Nucleus accumbens (tissue), 56 donors: ENCODE measurements around the gene NECAB2.
"Not testable (repeated sequence)": the region's sequence is repeated elsewhere in the genome, so short reads cannot be mapped to it uniquely, and the experiment has no call there.

ENCODE experiments used
- DNase-seq, 56 donors: peaks; one replicate each; lab custom pipeline; 2025; lab: John Stamatoyannopoulos, UW

NECAB2 gene

DNA sequence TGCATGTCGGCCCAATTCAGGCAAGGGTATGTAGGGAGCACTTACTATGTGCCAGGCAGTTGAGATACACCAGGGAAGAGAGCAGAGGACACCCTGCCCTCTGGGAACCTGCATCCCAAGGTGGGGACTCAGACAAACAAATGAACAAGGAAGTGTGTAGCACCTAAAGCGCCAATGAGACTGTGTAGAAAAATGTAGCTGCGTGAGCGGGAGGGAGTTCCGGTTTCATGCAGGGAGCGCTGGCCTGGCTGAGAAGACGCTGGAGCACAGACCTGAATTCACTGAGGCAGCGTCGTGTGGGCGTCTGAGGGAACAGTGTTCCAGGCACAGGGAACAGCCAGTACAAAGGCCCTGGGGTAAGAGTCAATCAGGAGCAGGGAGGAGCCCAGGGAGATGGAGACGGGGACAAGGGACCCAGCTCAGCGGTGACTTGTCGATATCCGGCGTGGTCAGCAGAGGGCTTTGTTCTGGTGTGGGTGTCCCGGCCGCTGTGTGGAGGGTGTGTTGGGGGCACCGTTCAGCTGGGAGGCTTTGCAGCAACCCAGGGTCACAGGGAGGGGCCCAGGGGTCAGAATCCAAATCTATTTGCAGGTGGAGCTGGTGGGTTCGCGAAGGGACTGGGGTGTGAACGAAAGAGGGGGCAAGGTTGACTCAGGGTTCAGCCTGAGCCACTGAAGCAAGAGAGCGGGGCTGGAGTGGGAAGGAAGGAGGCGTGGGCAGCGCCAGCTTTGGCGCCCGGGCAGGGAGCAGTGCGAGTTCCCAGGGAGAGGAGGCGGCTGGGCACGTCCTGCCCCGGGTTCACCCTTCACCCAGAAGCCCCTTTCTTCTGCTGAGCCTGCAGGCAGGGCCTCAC, 32.8 kb upstream of the NECAB2 start:
- DNase-seq = no peak

DNA sequence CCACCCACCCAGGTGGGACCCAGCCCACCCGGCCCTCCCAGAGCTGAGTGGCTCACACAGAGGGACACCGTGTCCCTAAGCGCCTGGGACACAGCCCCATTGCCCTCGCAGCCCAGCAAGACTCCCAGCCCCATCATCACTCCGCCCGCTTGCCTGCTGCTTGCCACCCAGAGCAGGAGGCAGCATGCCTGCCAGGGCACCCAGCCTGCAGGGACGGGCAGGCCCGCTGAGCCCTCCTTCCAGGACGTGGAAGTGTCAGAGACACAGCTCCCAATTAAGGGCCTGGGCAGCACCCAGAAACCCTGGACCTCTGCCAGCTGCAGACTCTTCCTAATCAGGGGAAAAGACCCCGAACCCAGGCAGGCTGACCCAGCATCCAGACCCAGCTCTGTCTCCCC, 32.2 kb upstream of the NECAB2 start:
- no peak for DNase-seq

- DNase-seq = no peak
Observed at GRCh38 chr16:83936581-83937165, 31.4 kb upstream of the NECAB2 start.

DNA sequence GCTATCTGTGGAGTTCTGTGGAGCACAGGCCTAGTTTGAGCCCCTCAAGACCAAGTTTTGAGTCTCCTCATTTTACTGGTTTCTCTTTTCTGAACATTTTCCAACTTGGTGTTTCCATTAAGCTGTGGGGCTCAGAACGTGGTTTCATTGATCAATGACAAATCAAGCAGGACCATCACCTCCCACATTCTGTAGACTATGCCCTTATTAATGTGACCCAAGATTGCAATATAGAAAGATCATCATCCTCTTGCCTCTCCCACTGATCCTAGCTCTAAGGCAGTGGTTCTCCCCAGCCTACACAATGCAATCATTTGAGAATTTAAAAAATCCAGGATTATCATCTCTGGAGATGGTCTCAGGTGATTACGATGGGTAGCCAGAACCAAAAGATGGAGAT, 30.8 kb upstream of the NECAB2 start:
- DNase-seq = no peak

GRCh38 chr16:83937922-83938885, 29.8 kb upstream of the NECAB2 start:
- no peak for DNase-seq

DNA sequence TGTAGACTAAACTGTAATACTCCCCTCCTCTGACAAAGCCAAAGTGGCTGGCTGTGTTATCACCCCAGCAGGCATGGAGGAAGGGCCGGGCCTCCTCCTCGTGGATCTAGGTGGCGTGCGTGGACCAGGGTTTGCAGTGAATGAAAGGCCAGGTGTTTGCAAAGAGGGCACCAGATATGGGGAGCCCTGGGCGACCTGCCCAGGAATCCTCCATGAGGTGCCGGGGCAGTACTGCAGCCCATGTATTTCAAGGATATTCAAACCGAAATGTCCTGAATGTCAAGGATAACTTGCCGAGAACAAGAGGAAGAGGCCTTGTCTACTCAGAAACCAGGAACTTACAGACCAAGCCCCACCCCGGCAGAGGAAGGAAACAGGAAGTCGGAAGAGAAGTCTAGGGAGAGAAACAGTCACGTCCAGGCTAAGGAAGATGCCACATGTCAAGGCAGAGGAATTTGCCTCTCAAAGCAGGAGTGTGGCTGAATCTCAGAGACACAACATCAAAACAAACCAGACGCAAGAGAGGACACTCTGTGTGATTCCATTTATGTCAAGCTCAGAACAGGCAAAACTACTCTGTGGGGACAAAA, 28.7 kb upstream of the NECAB2 start:
- DNase-seq = no peak

- no peak for DNase-seq
Observed at GRCh38 chr16:83940119-83940518, 27.9 kb upstream of the NECAB2 start.

- DNase-seq = no peak
Observed at GRCh38 chr16:83940630-83941378, 27.2 kb upstream of the NECAB2 start.

DNA sequence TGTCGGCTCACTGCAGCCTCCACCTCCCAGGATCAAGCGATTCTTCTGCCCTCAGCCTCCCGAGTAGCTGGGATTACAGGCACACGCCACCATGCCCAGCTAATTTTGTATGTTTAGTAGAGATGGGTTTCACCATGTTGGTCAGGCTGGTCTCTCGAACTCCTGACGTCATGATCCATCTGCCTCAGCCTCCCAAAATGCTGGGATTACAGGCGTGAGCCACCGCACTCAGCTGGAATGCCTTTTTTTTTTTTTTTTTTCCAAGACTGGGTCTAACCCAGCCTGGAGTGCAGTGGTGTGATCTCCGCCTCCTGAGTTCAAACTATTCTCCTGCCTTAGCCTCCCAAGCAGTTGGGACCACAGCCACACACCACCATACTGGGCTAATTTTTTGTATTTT, 26.5 kb upstream of the NECAB2 start:
- not testable (repeated sequence) for DNase-seq

DNA sequence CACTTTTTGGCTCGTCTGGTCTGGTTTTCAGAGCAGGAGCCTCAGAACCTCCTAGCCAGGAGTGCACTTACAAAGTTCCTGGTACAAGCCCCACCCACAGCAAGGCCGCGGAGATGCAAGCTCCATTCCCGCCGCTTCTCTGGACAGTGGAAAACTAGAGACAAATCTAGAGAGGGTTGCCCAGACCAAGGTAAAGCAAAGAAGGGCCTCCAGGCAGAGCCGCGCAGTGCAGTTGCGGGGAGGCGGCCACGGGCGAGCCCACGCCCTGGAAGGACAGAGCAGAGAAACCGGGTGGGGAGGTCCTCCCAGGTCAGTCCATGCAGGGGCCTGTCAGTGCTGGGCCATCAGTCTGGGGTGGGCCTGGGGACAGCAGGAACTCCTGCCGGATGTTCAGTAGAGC, 26.0 kb upstream of the NECAB2 start:
- DNase-seq = no peak

- no peak for DNase-seq
Observed at GRCh38 chr16:83942815-83943515, 25.1 kb upstream of the NECAB2 start.

GRCh38 chr16:83943516-83944050, 24.5 kb upstream of the NECAB2 start:
- no peak for DNase-seq

DNA sequence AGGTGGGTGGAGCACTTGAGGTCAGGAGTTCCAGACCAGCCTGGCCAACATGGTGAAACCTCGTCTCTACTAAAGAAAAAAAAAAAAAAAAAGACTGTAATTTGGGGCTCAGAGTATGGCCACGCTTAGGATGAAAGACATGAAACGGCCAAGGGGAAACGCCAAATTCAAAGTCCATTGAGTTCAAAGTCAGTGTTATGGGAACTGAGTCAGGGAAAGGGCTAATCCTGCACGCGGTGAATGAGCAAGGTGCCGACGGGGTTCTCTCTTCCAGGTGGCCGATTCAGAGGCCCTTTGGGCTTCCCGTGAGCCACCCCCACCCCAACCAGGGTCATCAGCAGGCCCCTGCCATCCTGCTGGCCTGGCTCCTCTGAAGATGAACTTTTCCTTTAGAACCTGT, 22.5 kb upstream of the NECAB2 start:
- no peak for DNase-seq

DNA sequence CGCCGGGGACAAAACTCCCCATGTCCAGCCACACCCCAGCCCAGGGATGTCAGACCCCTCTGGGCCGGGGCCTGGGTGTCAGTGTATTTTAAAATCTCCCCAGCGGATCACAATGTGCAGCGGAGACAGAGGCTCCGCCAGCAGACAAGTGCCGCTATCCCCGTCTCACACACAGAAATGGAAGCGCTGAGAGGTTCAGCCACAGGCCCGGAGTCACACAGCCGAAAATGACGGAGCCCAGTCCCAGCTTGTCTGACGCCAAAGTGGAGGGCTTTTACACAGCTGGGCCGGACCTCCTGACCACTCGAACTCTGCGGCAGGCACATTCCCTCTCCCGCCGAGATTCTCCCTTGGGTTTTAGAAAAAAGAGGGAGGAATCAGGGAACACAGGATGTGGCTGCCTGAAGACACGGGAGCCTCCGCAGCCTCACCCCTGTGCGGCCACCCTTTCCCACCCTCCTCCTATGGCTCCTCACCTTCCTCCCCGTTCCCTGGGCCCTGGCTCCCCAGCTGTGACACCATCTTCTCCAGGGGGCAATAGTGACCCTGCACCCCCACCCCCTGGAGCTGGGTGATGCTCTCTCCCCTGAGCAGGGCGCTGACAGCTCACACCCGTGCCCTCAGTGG, 21.8 kb upstream of the NECAB2 start:
- DNase-seq = no peak

GRCh38 chr16:83946781-83947566, 21.1 kb upstream of the NECAB2 start:
- no peak for DNase-seq

- no peak for DNase-seq
Observed at GRCh38 chr16:83947642-83948234, 20.3 kb upstream of the NECAB2 start.
